GM21717 (cell line): Measurements from ENCODE around the gene KLLN.
"Not testable (repeated sequence)": the region's sequence is repeated elsewhere in the genome, so short reads cannot be mapped to it uniquely, and the experiment has no call there.

Source experiments
- ATAC-seq: cut with Tn5 transposase; IDR thresholded peaks from one replicate; pipeline ENCODE4 v1.9.1; 2021; ENCODE audit warnings: mild to moderate bottlenecking, moderate library complexity; ENCODE audit not compliant: unreplicated experiment

The KLLN gene

DNA sequence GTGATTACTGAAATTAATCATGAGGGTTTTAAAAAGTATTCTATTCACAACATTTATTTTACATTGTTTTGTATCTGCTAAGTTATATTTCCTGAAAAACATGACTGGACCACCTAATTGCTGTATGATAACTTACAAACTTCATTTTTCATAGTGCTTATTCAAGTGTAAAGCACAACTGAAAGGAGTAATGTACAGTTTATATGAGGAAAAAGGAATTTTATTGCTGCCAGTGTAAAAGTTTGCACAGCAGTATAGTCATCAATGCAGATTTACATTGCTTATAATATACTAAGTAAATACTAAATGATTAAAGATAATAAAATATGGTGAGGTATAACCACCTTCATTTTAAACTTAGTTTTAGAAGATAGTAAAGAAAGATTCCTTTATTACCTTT lies 4.1 kb upstream of the KLLN start:
- no peak for ATAC-seq

DNA sequence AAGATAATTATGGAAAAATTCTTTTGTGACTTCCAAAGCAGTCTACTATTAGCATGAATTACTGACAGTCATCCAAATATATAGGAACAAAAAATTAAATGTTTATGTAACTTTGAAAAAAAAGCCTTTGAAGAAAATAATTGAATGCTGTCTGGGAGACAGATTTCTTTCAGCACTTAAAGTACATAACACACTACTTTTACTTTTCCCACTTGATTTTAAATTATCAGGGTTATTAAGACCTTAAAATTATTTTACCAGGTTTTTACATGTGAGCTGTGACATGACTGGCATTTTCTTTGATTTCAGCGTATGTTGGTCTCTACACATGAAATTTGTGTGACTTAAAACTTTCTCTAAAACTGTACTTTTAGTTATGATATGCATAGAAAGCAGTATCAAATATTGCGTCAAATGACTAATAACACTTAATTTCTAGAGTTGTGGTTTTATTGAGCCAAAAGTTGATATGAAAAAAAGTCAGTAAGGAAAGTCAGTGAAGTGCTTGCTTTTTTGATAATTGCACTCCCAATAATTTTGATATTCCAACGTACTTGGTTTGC lies 3.2 kb upstream of the KLLN start:
- no peak for ATAC-seq

DNA sequence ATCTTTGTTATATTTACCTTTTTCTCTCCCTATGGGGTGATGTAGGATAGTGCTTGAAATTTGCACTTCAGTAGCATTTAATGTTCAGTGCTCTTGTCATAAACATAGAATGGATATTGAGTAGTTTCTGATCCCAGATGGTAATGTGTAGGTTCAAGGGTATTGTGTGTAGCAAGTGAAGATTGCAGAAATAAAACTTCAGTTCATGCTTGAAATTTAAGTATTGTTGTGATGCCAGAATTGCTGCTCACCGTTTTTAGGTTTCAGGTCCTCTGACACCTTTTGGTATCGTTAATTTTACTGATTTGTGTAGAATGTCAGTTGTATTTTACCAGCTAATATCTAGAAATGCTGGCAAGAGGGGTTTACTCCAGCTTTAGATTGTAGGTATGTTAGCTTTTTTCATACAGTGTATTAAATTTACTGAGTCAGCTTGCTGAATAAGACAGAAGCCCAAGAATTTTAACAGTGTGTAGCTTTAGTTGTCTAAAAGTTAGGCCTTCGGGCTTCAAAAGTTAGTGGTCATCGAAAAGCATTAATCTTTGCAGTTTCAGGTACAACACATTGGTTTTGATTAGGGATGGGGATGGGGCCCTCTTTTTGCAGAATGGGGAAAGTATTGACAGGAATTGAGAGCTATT lies 2.0 kb upstream of the KLLN start:
- ATAC-seq: no peak

DNA sequence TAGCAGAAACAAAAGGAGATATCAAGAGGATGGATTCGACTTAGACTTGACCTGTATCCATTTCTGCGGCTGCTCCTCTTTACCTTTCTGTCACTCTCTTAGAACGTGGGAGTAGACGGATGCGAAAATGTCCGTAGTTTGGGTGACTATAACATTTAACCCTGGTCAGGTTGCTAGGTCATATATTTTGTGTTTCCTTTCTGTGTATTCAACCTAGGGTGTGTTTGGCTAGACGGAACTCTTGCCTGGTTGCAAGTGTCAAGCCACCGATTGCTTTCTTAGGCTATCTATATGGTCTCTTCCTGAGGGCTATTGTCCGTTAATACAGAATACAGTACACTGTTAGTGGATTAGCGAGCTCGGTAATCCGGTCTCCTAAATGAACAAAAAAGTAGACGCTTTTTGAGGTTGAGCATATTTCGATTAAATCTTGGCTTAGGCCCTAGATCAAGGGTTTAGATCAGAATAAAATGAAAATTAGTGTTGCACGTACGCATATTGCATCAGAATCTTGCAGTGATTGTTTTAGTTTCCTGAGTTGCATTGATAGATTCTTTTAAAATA lies 1.2 kb upstream of the KLLN start:
- no peak for ATAC-seq

DNA sequence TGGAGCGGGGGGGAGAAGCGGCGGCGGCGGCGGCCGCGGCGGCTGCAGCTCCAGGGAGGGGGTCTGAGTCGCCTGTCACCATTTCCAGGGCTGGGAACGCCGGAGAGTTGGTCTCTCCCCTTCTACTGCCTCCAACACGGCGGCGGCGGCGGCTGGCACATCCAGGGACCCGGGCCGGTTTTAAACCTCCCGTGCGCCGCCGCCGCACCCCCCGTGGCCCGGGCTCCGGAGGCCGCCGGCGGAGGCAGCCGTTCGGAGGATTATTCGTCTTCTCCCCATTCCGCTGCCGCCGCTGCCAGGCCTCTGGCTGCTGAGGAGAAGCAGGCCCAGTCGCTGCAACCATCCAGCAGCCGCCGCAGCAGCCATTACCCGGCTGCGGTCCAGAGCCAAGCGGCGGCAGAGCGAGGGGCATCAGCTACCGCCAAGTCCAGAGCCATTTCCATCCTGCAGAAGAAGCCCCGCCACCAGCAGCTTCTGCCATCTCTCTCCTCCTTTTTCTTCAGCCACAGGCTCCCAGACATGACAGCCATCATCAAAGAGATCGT lies 690 bp upstream of the KLLN start:
- ATAC-seq: peak; percentile 3

DNA sequence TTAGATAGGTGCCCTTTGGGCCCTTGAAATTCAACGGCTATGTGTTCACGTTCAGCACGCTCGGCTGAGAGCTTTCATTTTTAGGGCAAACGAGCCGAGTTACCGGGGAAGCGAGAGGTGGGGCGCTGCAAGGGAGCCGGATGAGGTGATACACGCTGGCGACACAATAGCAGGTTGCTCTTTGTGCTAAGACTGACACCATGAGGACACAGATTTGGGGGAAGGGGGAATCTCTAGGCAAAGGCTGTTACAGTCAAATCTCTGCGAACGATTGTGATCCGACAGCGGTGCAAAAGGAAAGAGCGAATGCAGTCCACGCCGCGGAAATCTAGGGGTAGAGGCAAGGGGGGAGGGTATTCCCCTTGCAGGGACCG lies 667 bp downstream of the KLLN start:
- ATAC-seq: peak; percentile 8

DNA sequence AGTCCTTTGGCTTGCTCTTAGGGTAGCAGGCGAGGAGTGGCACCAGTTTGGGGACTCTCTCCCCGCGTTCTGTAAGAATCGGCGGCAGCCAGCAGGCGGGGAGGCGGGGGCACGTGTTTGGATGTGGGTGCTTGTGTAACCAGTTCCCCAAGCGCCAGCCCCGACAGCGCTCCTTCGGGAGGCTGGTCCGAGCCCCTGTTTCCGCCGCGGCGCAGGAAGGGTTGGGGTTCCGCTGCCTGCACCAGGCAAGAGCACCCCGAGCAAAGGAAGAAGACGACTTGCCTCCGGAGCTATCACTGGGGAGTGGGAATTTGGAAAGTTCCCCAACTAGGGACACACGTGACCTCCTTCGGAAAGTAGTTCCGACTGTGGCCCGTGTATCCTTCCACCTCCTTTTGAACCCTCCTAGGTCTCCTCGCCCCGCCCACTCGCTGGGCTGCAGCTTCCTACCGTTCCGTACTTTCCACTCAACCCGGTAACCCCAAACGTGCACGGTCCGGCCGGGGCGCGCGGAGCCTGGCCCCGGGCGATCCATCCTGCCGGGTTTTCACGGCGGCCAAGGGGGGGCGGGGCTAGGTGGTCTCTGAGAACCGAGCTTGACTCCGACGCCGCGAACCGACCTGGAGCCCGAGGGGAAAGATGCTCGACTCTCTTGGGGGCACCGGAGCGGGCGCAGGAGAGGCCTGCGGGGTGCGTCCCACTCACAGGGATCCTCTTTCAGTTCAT lies 1.2 kb downstream of the KLLN start:
- ATAC-seq: peak; percentile 48

DNA sequence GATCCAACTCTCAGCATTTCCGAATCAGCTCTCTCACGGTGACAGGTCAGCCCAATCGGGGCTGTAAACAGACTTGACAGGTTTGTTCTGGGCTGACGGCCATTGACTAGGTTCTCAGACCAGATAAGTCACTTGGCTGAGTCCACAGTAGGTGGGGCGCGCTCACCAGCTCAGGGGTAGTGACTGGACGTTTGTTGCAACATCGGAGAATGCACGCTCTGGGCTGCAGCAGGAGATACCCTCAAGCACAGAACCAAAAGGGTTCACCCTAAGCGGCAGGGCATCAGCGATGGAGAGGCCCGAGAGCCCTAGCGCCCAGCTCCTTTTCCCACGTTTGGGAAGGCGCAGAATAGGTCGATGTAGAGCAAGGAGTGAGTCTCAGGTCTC lies 1.8 kb downstream of the KLLN start:
- no peak for ATAC-seq

DNA sequence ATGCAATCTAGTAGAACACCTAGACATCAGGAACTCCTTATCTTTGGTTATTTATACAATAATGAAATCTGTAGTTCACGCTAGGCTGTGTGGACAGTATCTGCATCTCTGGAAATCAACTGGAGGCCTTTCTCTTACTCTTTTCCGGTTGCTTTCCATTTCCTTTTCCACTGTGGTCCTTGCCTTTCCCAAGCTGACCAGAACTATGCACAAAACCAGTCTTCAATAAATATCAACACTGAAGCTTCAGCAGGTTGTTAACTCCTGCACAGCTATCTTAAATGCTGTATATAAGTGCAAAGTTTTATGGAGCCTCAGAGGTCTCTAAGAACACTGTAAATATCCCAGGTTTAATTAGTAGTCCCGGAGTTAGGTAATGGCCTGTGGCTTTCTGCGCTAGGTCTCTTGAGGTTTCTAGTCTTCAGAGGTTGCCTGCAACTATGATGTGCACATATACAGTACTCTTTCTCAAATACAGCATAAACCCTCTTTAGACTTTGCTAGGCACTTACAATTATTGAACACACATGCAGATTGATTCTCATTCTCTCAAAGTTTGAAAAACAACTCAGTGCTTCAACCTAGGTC lies 2.4 kb downstream of the KLLN start:
- ATAC-seq: no peak

DNA sequence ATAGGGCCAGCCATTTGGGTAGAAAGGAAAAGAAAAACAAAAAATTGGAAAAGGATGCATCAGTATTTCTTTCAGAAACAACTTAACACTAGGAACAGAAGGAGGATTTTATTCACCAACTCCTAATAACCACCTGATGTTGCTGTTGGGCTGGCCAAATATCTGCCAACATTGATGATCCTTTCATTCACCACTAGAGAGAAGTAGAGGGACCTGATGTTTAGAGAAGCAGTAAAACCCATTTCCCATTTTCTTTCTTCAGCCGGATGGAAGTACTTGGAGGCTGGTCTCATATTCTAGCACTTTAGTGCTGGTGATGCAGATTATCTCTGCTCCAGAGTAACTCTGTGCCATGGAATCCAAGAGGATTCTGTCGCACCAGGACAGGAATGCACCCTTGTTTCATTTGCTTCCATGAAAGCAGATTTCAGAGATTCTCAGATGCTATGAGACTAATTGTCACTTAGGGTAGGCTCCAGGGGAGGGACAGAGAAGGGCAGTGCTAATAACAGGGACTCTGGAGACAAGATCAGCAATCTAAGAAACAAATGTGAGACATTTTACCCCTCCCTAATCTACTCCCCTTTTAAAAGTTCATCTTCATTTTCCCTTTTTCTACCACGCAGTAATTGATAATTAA lies 3.1 kb downstream of the KLLN start:
- ATAC-seq: no peak

DNA sequence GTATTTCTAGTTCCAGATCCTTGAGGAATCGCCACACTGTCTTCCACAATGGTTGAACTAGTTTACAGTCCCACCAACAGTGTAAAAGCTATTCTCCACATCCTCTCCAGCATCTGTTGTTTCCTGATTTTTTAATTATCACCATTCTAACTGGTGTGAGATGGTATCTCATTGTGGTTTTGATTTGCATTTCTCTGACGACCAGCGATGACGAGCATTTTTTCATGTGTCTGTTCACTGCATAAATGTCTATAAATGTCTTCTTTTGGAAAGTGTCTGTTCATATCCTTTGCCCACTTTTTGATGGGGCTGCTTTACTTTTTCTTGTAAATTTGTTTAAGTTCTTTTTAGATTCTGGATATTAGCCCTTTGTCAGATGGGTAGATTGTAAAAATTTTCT lies 7.7 kb downstream of the KLLN start:
- not testable (repeated sequence) for ATAC-seq

DNA sequence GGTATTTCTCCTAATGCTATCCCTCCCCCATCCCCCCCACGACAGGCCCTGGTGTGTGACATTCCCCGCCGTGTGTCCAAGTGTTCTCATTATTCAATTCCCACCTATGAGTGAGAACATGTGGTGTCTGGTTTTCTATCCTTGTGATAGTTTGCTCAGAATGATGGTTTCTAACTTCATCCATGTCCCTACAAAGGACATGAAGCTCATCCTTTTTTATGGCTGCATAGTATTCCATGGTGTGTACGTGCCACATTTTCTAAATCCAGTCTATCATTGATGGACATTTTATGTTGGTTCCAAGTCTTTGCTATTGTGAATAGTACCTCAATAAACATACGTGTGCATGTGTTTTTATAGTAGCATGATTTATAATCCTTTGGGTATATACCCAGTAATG lies 8.1 kb downstream of the KLLN start:
- not testable (repeated sequence) for ATAC-seq

DNA sequence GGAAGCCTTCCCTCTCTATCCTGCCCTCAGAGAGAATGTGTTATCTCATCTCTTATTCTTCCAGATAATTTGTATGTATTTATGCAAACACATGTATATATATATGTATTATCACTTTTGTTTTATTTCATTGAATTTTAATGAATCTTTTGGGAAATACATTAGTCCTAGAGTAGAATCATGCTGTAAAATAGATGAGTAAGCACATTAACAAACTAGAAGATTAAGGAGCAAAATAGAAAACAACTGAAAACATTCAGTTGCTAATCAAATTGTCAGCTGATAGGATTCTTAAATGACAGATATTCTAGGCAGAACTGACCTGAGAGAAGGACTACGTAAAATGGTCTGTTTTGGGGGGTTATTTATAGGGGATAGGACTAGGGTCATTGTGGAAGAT lies 11.2 kb downstream of the KLLN start:
- ATAC-seq: no peak

DNA sequence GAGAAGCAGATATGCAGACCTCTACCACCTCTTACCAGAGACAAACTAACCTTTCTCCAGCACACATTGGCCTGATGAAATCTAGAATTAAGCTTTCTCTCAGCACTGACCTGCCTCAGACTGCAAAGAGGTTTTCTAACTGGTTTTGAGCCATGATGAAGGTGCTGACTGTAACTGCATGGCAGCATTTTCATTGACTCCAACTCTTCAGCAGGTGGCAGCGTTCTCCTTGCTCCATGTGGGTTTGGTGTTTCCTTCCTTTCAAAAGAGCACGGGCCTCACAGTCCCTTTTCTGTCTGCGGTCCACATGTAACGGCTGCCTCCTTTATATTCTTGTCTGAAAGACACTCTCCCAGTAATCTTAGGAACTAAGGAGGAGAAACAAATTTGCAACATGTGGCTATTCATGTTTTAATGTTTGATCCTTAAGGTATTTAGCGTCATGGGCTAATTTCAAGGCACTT lies 12.6 kb downstream of the KLLN start:
- no peak for ATAC-seq

DNA sequence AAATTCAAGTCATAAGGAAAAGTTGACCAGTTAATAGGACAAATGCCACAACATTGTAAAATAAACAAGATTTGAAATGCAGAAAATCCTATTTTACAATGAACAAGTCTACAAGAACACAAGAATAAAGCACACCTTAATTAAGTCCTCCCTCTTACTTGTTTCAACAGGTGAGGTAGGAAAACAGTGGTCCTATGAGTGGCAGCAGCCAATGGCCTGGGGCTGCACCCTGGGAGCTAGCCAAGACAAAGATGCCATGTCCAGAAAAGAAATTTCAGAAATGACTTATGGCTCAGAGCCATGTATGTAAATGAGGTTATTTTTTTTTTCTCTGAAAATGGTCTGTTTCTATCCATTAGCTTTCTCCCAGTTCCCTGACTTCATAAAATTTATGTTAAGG lies 14.3 kb downstream of the KLLN start:
- ATAC-seq: no peak

DNA sequence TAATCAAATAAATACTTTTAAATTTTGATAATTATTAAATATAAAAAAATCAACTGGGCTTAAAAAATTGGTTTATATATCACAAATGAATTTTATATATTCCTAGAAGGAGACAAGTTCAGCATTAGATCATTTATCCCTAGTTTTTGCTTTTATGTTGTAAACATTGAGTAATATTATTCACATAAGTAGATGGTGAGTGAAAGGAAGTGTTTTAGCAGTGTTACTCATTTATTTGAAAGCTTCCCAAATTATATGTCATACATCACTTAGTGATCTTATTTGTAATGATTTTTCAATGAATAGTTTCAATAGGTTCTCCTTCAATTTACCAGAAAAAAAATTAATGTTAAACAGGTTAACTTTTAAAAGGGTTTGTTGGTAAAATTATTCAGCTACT lies 15.8 kb downstream of the KLLN start:
- no peak for ATAC-seq

DNA sequence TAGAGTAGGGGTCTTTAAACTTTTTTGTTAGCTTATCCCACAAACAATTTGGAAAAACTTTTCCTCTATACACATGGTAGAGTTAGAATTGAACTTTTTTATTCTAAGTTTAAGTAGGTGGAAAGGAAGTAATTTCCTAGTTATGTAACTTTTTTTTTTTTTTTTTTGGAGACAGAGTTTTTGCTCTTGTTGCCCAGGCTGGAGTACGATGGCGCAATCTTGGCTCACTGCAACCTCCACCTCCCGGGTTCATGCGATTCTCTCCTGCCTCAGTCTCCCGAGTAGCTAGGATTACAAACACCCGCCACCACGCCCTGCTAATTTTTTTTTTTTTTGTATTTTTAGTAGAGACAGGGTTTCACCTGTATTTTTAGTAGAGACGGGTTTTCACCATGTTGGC lies 16.6 kb downstream of the KLLN start:
- not testable (repeated sequence) for ATAC-seq

DNA sequence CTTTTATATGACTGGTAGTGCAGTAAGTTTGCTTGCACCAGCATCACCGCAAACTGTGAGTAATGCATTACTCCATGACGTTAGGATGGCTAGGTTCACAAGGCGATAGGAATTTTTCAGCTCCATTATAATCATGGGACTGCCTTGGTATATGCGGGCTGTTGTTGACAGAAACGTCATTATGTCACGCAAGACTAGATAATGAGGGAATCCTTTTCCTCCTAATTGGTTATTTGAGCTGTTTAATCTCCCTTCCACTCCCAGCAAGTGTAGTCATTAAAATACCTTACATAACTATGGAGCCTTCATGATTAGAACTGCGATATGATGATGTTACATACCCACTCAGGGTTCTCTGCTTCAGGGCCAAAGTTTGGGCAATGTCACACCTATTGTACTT lies 17.3 kb downstream of the KLLN start:
- ATAC-seq: no peak

DNA sequence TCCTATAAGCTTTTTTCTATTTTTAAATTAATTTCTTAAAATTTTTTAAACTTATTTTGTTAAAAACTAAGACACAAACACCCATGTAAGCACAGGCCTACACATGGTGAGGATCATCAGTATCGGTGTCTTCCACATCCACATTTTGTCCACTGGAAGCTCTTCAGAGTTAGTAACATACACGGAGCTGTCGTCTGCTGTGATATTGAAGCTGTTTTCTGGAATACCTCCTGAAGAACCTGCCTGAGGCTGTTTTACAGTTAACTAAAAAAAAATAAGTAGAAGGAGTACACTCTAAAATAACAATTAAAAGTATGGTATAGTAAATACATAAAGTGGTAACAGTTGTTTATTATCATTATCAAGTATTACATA lies 17.7 kb downstream of the KLLN start:
- ATAC-seq: no peak

DNA sequence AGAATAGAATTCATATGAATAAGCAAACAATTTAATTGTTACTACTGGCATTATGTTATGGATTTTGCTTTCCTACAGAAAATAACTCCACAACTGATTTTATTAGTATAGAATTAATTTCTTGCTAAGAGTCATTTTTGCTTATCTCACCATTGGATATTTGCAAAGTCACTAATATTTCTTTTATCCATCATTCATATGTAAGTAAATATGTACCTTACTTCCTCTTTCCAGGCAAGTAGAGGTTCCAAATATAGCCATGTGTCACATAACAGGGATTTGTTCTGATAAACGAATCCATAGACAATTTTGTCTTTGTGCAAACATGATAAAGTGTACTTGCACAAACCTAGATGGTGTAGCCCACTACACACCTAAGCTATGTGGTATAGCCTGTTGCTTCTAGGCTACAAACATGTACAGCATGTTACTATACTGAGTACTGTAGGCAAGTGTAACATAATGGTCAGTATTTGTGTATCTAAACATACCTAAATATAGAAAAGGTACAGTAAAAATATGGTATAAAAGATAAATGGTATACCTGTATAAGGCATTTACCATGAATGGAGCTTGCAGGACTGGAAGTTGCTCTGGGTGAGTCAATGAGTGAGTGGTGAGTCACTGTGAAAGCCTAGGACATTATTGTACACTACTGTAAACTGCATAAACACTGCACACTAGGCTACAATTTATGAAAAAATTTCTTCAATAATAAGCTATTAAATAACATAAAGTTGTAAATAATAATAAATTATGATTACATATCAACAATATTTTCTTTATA lies 18.3 kb downstream of the KLLN start:
- ATAC-seq: no peak
